Fibroblast of the aortic adventitia (primary cell): ENCODE measurements around the gene TMEM267. TPM values are rescaled to one million over a fixed set of nuclear protein-coding genes. Genes with fewer than 3 reads are reported as not detected.

Experiments used
- DNase-seq: peaks from one replicate; pipeline ENCODE4 v3.0.0-alpha.2; 2010; ENCODE audit warnings: low read depth
- H3K4me3 ChIP-seq: 2 replicates; pipeline ENCODE4 v1.5.1; 2011; ENCODE audit warnings: low read depth, mild to moderate bottlenecking, control low read depth, low read length, moderate library complexity
- total RNA-seq: library from RNA; depleted of rRNA; stranded (reverse); fragments of >200 nt; gene quantifications from 2 replicates; pipeline ENCODE4 v1.2.3, GENCODE V29; 2012; ENCODE audit warnings: low replicate concordance
- TF ChIP-seq, protein P1 (sequence below): IDR thresholded peaks from 2 replicates; pipeline ENCODE4 v1.5.1; 2011; ENCODE audit warnings: mild to moderate bottlenecking, low read length, control low read depth, inconsistent platforms; ENCODE audit not compliant: insufficient read depth

The TMEM267 gene
- total RNA-seq, 1 donor: 35.8 TPM

DNA sequence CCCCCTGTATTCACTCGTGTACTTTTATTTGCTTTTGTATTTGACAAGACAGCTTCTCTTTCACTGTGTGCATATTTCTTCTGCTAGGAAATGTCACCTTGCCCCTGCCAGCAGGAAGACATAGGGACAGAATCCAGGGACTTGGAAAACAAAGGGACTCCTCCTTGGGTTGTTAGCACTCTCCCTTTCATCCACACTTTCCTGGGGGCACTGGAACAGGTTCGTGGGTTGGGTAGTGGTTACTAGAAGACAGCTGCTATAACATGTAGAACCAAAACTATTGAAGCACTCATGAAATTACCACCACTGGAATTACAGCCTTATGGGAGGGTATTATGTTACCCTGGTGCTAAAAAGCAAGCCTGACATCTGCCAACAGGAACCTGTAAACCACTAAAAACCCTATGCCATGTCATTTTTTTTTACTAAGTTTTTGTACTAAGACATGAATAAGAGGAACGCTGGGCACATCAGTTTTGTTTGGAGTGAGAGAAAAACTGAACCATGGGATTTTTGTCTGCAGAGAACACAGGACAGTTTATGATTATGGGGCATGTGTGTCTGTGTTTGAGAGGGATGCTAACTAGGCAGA, 66.8 kb downstream of the TMEM267 start:
- TF ChIP-seq, protein P1, sequence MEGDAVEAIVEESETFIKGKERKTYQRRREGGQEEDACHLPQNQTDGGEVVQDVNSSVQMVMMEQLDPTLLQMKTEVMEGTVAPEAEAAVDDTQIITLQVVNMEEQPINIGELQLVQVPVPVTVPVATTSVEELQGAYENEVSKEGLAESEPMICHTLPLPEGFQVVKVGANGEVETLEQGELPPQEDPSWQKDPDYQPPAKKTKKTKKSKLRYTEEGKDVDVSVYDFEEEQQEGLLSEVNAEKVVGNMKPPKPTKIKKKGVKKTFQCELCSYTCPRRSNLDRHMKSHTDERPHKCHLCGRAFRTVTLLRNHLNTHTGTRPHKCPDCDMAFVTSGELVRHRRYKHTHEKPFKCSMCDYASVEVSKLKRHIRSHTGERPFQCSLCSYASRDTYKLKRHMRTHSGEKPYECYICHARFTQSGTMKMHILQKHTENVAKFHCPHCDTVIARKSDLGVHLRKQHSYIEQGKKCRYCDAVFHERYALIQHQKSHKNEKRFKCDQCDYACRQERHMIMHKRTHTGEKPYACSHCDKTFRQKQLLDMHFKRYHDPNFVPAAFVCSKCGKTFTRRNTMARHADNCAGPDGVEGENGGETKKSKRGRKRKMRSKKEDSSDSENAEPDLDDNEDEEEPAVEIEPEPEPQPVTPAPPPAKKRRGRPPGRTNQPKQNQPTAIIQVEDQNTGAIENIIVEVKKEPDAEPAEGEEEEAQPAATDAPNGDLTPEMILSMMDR: no peak
- no peak for DNase-seq
- H3K4me3 ChIP-seq: no peak overlapping the region

DNA sequence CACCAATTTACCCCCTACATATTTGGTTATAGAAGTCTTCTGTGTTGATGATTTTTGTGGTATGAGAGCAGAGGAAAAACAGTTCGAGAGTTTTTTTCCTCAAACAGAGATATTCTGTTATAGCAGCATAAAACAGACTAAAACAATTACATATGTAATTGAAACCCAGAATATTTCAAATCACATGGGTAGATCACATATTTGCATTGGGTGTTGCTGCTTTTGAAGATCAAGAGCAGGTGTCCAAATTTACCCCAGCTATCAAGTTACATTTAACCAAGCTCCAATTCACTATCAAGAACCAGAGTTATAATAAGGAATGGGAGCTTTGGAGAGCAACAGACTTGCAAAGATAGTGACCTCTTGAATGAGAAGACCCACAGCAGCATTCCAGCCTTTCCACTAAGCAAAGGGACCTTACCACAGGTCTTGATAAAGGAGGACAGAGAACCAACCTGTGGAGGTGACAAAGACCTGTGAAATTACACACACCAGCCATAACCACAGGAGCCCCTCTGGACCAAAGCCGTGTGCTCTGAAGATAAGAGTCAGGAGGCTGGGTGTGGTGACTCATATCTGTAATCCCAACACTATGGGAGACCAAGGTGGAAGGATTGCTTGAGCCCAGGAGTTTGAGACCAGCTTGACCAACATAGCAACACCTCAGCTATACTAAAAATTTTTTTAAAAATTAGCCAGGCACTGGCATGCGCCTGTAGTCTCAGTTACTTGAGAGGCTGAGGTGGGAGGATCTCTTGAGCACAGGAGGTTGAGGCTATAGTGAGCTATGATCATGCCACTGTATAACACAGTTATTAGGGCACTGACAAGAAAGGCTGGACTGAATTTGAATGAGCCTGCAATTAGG, 67.5 kb downstream of the TMEM267 start:
- peak; percentile 16 for DNase-seq
- TF ChIP-seq, protein P1: no peak
- H3K4me3 ChIP-seq: no peak overlapping the region

DNA sequence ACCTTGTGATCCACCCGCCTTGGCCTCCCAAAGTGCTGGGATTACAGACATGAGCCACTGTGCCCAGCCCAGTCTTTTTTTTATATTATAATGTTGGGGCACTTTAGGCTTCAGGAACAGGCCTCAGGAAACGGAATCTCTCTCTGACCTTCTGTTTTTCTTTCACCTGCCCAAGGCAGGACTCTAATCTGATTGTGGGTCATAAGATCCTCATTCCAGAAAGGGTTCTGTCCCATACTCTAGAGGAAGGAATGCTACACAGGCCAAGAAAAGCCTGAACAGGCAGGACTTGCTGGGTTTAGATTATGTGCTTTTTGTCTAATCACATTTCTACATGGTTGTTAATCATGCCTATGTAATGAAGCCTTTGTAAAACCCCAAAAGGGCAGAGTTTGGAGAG, 69.7 kb downstream of the TMEM267 start:
- no peak overlapping the region for H3K4me3 ChIP-seq
- DNase-seq: no peak
- TF ChIP-seq, protein P1: no peak

DNA sequence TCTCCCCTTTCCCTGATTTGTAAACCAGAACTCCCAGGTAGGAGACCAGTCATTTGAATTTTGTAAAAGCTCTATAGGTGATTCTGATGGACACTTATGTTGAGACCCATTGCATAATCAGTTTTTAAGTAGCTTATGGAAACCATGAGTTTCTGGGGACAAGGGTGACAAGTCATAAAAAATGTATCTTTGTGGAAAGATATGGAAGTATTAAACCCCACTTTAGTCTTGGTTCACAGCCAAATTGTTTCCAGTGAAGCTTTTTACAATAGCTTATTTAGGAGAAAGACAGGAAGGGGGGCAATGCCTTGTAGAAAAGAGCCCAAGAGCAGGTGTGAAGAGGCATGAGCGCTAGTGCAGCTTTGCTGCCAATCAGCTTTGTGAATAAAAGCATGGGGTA, 71.0 kb downstream of the TMEM267 start:
- H3K4me3 ChIP-seq: no peak overlapping the region
- DNase-seq: no peak
- TF ChIP-seq, protein P1: no peak

DNA sequence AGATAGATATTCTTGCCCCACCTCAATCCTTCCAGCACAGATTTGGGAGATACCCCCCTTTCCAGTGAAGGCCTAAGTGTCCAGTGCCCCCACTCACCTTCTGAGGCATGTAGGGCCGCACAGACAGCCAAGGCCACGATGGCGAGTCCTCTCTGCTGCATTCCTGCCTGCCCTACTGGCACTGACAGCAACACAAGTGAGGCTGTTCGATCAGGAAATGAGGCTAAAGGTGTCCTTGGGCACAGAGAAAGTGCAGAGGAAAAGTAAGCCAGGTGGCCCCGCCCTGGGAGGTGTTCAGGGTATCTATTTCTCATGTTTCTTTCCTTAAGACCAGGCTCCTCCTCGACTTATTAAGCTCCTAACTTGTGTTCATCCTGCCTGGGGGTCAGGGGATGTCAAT, 71.5 kb downstream of the TMEM267 start, which contains the start of gene CCL28:
TSS of gene CCL28 (minus strand) at position 236 of the 400 bp plus-strand sequence. CDS start at position 161, 75 bp downstream.
- H3K4me3 ChIP-seq: no peak within 1 kb of the TSS
- DNase-seq: no peak
- TF ChIP-seq, protein P1: no peak

DNA sequence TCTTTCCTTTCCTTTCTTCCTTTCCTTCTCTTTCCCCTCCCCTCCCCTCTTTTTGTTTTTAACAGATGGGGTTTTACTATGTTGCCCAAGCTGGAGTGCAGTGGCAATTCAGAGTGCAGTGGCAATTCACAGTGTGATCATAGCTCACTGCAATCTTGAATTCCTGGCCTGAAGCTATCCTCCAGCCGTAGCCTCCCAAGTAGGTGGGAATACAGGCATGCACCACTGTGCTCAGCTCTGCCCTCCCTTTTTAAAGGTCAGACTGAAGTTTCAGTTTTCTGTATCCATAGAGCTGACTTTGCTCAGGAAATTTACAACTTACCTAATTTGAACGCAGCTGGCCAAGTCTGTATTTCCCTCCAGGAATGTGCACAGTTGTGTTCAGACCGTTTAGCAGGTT, 72.2 kb downstream of the TMEM267 start:
- TF ChIP-seq, protein P1: no peak
- no peak overlapping the region for H3K4me3 ChIP-seq
- no peak for DNase-seq
